GM18508 (cell line): ENCODE results near the gene TNRC6C.

Experiments
- ATAC-seq: cut with Tn5 transposase; IDR thresholded peaks from one replicate; pipeline ENCODE4 v1.9.1; 2021; ENCODE audit warnings: moderate number of reproducible peaks; ENCODE audit not compliant: insufficient read depth, unreplicated experiment

TNRC6C gene

GRCh38 chr17:78121801-78122215 is 163.3 kb downstream of the TNRC6C start:
- ATAC-seq = no peak

GRCh38 chr17:78122216-78122930 is 163.9 kb downstream of the TNRC6C start:
- no peak for ATAC-seq

- ATAC-seq = no peak
These were observed 164.4 kb downstream of the TNRC6C start for GRCh38 chr17:78122931-78123249.

DNA sequence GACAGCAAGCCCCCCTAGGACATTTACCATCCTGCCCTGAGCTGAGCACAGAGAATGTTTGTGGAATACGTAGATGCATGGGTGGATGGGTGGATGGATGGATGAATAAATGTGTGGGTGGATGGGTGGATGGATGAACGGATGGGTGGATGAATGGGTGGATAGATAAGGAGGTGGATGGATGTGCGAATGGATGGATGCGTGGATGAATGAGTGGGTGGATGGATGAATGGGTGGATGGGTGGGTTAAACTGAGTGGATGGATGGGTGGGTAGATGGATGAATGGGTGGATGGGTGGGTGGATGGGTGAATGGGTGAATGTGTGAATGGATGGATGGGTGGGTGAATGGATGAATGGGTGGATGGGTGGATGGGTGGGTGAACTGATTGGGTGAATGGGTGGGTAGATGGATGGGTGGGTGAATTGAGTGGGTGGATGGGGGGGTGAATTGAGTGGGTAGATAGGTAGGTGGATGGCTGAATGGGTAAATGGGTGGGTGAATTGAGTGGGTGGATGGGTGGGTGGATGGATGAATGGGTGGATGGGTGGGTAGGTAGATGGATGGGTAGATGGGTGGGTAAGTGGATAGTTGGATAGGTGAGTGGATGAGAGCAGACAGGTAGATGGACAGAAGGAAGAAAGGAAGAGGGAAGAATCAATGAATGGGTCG is 164.9 kb downstream of the TNRC6C start:
- no peak for ATAC-seq

DNA sequence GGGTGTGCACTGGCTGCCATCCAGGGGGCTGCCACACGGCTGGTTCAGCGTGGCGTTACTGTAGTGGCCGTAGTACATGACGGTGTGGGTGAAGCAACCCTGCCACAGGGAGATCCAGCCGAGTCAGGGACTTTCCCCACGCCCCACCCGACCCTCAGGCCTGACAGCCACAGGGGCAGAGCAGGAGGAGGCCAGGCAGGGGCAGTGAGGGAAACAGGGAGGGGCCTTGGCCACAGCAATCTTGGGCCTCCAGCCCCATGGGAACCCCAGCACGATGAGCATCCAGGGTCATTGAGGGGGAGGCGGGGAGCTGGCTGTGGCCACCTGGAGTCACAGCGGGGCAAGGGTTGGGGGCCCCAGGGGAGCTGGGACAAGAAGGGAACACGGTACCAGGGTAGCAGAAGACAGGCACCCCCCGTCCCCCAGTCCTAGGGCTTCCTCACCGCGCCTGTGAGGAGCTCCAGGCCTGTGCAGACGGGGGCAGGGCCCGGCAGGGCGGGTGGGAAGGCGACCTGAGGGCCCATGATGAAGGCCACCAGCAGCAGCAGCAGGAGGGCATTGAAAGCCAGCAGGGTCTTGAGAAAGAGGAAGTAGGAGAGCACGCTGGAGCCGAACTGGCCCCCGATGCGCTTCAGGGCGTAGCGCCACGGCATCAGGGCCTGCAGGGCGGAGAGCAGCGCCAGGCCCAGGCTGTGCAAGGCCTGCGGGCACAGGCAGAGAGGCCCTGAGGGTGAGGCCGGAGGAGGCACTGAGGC is 165.8 kb downstream of the TNRC6C start:
- no peak for ATAC-seq

GRCh38 chr17:78124836-78125137 is 166.3 kb downstream of the TNRC6C start:
- ATAC-seq = no peak

DNA sequence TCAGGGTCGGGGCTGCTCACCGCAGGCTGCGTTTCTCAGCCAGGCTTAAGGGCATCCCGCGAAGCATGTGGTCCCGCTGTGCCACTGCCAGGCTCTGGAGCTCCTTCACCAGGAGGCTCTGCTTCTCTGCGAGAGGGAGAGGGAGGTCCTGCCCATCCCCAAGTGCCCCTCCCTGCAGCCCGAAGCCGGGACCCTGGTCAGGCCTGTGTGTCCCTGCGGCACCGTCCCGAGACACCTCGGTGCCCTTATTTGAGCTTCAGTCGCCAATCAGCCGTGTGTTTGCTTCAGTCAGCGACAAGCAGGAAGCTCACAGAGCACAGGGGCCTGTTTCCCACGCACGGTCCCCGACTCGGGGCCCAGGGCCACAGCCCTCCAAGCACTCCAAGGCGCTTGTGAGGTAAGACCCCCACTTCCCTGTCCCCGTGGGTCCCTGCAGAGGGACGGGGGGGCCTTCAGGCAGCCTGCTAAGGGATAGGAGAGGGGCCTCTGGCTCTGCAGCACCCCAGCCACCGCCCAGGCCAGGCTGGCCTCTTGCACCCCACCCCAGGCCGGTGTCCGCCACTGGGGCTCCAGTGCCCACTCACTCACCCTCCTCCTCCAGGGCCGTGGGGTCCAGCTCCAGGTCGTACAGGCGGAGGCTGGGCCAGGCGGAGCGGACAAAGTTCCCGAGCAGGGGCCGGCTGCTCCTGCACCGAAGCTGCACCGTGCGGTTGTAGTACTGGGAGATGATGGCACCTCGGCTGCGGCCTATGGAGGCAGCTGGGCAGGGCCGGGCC is 166.8 kb downstream of the TNRC6C start:
- no peak for ATAC-seq

GRCh38 chr17:78125976-78126894 is 167.7 kb downstream of the TNRC6C start:
- ATAC-seq = no peak

DNA sequence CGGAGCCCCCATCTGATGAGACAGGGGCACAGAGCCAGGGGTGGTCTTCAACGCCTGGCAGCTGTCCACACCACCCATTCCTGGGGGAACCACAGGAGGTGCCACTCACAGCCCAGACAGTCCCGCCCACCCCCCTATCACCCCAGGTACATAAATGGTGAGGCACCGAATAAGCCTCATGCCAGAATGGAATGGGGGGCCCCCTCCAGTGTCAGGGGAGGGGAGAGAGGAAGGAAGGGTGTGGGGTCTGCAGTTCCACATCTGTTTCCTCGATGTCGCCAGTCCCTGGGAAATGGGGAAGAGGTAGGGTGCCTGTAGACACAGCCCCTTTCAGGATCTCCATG is 168.4 kb downstream of the TNRC6C start:
- ATAC-seq = no peak

DNA sequence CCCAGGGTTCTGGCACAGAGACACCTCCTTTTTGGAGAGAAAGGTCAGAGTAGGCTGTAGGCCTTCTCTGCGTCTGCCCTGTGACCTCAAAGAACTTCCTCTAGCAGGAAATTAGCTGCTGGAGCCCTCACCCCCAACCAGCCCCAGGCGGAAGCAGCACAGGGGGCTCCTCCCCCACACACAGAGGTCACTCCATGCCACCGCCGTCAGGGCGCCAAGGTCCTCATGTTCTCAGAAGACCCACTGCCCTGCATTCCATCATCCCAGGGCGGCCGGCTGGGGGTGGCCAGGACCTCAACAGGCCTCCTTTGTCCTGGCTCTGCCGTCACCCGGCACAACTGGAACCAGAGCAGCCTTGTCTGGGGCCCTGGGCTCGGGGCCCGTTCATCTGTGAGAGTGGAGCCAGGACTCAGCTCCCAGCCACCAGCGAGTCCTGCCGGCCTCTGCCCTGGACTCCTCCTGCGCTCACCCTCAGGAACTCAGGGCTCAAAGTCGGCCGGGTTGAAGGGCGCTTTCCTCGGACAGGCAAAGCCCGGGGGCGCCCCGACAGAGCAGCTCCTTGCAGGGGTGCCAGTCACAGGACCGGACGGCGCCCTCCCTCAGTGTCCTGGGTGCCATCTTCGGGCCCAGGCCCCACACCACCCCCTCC is 168.9 kb downstream of the TNRC6C start:
- no peak for ATAC-seq

- ATAC-seq = no peak
These were observed 169.5 kb downstream of the TNRC6C start for GRCh38 chr17:78127888-78128550.

GRCh38 chr17:78128551-78129350 is 170.2 kb downstream of the TNRC6C start, which contains the start of gene TMC6:
TSS of gene TMC6 (minus strand) at chr17:78128755. CDS start at chr17:78126832, 1,923 bp downstream.
- no peak for ATAC-seq

DNA sequence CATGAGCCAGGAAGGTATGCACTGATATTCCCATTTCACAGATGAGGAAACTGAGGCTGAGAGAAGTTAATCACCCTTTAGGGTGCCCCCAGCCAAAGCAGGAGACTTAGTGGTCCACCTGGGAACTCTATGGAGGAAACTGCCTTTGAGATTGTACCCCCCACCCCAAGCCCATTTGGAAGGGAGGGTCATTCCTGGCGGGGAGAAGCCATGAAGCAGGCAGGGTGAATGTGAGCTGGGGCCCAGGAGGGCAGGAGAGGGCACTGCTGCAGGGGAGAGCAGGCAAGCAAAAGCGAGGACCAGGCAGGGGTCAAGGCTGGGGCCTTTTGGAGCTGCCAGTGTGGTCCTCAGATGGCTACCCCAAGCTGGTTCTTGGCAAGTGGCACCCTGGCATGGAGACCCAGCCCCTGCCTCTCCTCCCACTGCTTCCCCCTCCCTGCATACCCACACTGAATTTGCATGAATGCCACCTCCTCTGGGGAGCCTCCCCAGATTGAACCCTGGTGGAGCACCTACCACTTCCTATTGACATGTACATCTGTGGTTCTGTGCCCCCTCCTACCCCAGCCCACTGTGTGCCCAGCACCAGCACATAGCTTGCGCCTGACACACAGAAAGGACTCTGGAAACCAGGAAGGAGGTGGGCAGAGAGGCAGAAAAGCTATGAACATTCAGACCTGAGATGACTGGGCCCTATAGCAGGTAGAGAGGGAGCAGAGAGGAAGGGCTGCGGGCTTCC is 171.0 kb downstream of the TNRC6C start:
- ATAC-seq = no peak

- ATAC-seq = no peak
These were observed 171.6 kb downstream of the TNRC6C start for GRCh38 chr17:78130090-78130436.

DNA sequence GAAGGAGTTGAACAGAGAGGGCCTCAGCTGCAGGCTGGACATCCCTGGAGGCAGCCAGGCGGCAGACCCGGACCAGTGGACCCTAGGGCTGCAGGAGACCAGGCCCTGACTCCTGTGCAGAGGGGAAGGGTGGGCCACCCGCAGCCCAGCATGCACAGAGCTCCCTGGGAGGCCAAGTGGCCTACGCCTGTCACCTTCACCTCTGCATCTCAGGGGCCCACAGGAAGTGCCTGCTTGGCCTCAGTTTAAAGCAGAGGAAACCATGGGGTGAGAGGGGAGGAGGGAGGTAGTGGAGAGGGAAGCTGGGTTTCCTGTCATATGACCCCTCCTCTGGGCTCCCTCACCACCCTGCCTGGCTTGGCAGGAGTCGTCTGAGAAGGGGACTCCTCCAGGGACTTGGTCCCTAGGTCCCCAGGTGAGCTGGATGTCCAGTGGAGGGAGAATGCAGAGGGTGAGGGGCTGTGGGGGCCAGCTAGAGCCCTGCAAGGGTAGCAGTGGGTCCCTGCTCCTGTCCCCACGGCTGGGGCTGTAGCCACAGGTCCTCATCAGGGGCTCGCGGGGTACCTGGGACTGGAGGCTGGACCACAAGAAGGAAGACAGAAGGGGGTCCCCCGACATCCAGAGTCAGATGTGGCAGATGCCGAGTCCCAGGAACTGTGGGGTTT is 172.1 kb downstream of the TNRC6C start, which contains the start of gene TMC8:
TSS of gene TMC8 (plus strand) at position 335 of the 665 bp plus-strand sequence. CDS start 818 bp downstream, outside the sequence.
- no peak for ATAC-seq

DNA sequence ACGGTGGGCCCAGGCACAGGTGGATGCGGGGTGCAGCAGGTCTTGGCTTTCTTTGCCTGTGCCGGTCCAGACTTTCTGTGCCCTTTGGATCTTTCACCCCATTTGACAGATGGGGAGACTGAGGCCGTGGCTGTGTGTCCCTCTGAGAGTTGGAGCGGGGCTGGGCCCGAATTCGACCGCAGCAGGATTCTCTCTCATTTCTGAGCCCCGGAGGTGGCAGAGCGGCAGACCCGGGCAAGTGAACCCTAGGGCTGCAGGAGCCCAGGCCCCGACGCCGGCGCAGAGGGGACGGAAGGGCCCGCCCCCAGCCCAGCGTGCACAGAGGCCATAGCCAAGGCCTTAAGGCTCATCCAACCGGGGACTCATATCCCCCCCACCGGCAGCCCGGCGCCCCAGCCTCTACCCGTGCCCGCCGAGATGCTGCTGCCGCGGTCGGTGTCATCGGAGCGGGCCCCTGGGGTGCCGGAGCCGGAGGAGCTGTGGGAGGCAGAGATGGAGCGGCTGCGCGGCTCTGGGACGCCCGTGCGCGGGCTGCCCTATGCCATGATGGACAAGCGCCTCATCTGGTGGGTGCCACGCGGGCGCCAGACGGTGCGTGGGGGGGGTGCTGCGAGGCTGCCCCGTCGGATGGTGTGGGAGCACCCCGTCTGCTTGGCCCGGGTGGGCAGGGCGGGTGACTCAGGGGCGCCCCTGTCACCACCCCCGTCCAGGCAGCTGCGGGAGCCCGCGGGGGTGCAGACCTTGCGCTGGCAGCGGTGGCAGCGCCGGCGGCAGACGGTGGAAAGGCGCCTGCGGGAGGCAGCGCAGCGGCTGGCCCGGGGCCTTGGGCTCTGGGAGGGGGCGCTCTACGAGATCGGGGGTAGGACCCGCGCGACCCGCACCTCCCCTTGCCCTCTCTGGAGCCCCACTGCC is 172.9 kb downstream of the TNRC6C start:
- ATAC-seq = no peak
